HepG2 (cell line): Measurements from ENCODE around the gene ZNF23. TPM values are rescaled to one million over a fixed set of nuclear protein-coding genes. Genes with fewer than 3 reads are reported as not detected.

Experiments
- CAMTA2 ChIP-seq: sonication (generic); formaldehyde crosslinking; IDR thresholded peaks from 2 replicates; pipeline ENCODE4 v1.4.0; 2020; ENCODE audit warnings: mild to moderate bottlenecking, missing genetic modification reagents, borderline replicate concordance
- DMAP1 ChIP-seq: IDR thresholded peaks from 2 replicates; pipeline ENCODE4 v1.6.1; 2016
- DR1 ChIP-seq: sonication (generic); formaldehyde crosslinking; IDR thresholded peaks from 2 replicates; pipeline ENCODE4 v1.8.0; 2021; ENCODE audit warnings: mild to moderate bottlenecking, missing genetic modification reagents, inconsistent platforms
- NFYB ChIP-seq: sonication (generic); formaldehyde crosslinking; IDR thresholded peaks from 2 replicates; pipeline ENCODE4 v1.4.0; 2020; ENCODE audit warnings: missing genetic modification reagents
- POLR2A ChIP-seq, 2 experiments: IDR thresholded peaks; 2 replicates each; pipeline ENCODE4 v1.6.1; 2011; ENCODE audit warnings: low read depth in 2 of 2, low read length in 2 of 2, mild to moderate bottlenecking in 1 of 2, moderate library complexity in 1 of 2; ENCODE audit not compliant: insufficient read depth in 1 of 2
- SNRNP70 ChIP-seq: fragments of 200-400 bp; formaldehyde crosslinking; IDR thresholded peaks from 2 replicates; pipeline ENCODE4 v1.6.1; 2017; ENCODE audit warnings: mild to moderate bottlenecking, low read depth, low read length, moderate library complexity
- ZBTB7B ChIP-seq: sonication (generic); formaldehyde crosslinking; IDR thresholded peaks from 2 replicates; pipeline ENCODE4 v1.4.0; 2020; ENCODE audit warnings: missing genetic modification reagents
- ZEB1 ChIP-seq: IDR thresholded peaks from 2 replicates; pipeline ENCODE4 v1.6.1; 2012; ENCODE audit warnings: mild to moderate bottlenecking, low read depth, inconsistent platforms; ENCODE audit not compliant: insufficient replicate concordance
- ZMYM2 ChIP-seq: sonication (generic); formaldehyde crosslinking; IDR thresholded peaks from 2 replicates; pipeline ENCODE4 v1.8.0; 2022; ENCODE audit warnings: mild to moderate bottlenecking, missing genetic modification reagents
- ZNF296 ChIP-seq: sonication (generic); formaldehyde crosslinking; conservative IDR thresholded peaks from 2 replicates; pipeline ENCODE4 v1.5.0; 2020; ENCODE audit warnings: mild to moderate bottlenecking, missing genetic modification reagents
- ZNF326 ChIP-seq: sonication (generic); formaldehyde crosslinking; IDR thresholded peaks from 2 replicates; pipeline ENCODE4 v1.4.0; 2020; ENCODE audit warnings: missing genetic modification reagents, borderline replicate concordance
- ZNF382 ChIP-seq: sonication (generic); formaldehyde crosslinking; IDR thresholded peaks from 2 replicates; pipeline ENCODE4 v1.5.0; 2020; ENCODE audit warnings: missing genetic modification reagents, mild to moderate bottlenecking, borderline replicate concordance
- ZNF558 ChIP-seq: sonication (generic); formaldehyde crosslinking; IDR thresholded peaks from 2 replicates; pipeline ENCODE4 v1.9.0; 2022; ENCODE audit warnings: mild to moderate bottlenecking, missing genetic modification reagents, borderline replicate concordance
- ZNF724P ChIP-seq: sonication (generic); formaldehyde crosslinking; IDR thresholded peaks from 2 replicates; pipeline ENCODE4 v1.8.0; 2022; ENCODE audit warnings: missing genetic modification reagents, borderline replicate concordance
- polyA plus RNA-seq, 8 experiments: library from polyadenylated mRNA; depleted of rRNA in 3 of 8; stranded (reverse) in 7 of 8; unstranded in 1 of 8; fragments of >200 nt; fragmentation: Illumina TruSeq in 4 of 8; extraction: Trizol in 4 of 8; gene quantifications; 2 replicates each; pipeline versions ENCODE4 v1.2.1 to v1.2.3, GENCODE V29; 2011 to 2016; ENCODE audit warnings: low read depth in 4 of 8, missing spikeins in 1 of 8, mixed read lengths in 1 of 8; ENCODE audit not compliant: insufficient read depth in 1 of 8
- total RNA-seq, 5 experiments: library from RNA; depleted of rRNA; stranded (reverse); fragments of >200 nt; fragmentation: Illumina TruSeq; extraction: Trizol; gene quantifications; 2 replicates each; pipeline ENCODE4 v1.2.3, GENCODE V29; 2016; ENCODE audit warnings: low read depth in 1 of 5
- TF ChIP-seq, protein P1 (sequence below): sonication (generic); formaldehyde crosslinking; IDR thresholded peaks from 2 replicates; pipeline ENCODE4 v1.5.1; 2020; ENCODE audit warnings: mild to moderate bottlenecking, missing genetic modification reagents, moderate library complexity
- TF ChIP-seq, protein P2 (sequence below), 2 experiments: IDR thresholded peaks; 2 replicates each; pipeline ENCODE4 v1.6.1; 2011 to 2012; ENCODE audit warnings: low read length in 2 of 2, borderline replicate concordance in 1 of 2, low read depth in 1 of 2, mild to moderate bottlenecking in 1 of 2, moderate library complexity in 1 of 2
- TF ChIP-seq, protein P3 (sequence below): sonication (generic); formaldehyde crosslinking; IDR thresholded peaks from 2 replicates; pipeline ENCODE4 v1.4.0; 2020; ENCODE audit warnings: missing genetic modification reagents
- TF ChIP-seq, protein P4 (sequence below): sonication (generic); formaldehyde crosslinking; IDR thresholded peaks from 2 replicates; pipeline ENCODE4 v1.4.0; 2020; ENCODE audit warnings: missing genetic modification reagents

ZNF23 gene
- total and polyA plus RNA-seq, 2 of the 13 experiments (the other 11 are each of a cell fraction or from before 2014, with no cell fraction given): 8.6 to 12.2 TPM

DNA sequence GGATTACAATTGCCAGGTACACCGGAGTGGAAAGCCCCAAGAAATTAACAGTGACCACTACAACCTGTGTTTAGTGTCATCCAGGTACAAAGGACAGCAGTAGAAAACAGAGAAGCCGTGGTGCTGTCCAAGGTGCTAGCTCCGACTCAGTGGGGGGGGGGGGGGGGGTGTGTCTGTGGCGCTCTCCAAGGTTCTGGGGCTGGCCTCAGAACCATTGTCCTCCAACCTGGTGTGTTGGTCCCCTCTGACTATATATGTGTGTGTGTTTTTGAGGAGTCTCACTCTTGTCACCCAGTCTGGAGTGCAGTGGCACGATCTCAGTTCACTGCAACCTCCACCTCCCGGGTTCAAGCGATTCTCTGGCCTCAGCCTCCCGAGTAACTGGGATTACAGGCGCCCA, 5.8 kb upstream of the ZNF23 start (continued):
- TF ChIP-seq, protein P1, sequence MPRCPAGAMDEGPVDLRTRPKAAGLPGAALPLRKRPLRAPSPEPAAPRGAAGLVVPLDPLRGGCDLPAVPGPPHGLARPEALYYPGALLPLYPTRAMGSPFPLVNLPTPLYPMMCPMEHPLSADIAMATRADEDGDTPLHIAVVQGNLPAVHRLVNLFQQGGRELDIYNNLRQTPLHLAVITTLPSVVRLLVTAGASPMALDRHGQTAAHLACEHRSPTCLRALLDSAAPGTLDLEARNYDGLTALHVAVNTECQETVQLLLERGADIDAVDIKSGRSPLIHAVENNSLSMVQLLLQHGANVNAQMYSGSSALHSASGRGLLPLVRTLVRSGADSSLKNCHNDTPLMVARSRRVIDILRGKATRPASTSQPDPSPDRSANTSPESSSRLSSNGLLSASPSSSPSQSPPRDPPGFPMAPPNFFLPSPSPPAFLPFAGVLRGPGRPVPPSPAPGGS: peak; percentile 96
- TF ChIP-seq ZNF558 (CRISPR knock-in tag) (peak; percentile 77; the same call in 1 of the 2 replicates), ZBTB7B (CRISPR knock-in tag) (peak; percentile 60; the same call in 1 of the 2 replicates), ZNF382 (CRISPR knock-in tag) (no peak), CAMTA2 (CRISPR knock-in tag) (no peak; the same call in 1 of the 2 replicates), ZMYM2 (CRISPR knock-in tag) (no peak), DR1 (CRISPR knock-in tag) (peak; percentile 46; the same call in 1 of the 2 replicates), ZNF326 (CRISPR knock-in tag) (peak; percentile 68; the same call in 1 of the 2 replicates), NFYB (CRISPR knock-in tag) (no peak), POLR2A (IDR thresholded peaks at IDR 0.05; ENCODE audit: insufficient read depth in 1 of 2, low read depth in 2 of 2, low read length in 2 of 2) (no peak), ZNF296 (CRISPR knock-in tag) (peak; percentile 86), SNRNP70 (no peak), ZEB1 (no peak), DMAP1 (CRISPR knock-in tag) (no peak; the same call in 1 of the 2 replicates), ZNF724P (0 out of 2 replicates have a peak, but pooled peaks have one; percentile 70)
- TF ChIP-seq, protein P2, sequence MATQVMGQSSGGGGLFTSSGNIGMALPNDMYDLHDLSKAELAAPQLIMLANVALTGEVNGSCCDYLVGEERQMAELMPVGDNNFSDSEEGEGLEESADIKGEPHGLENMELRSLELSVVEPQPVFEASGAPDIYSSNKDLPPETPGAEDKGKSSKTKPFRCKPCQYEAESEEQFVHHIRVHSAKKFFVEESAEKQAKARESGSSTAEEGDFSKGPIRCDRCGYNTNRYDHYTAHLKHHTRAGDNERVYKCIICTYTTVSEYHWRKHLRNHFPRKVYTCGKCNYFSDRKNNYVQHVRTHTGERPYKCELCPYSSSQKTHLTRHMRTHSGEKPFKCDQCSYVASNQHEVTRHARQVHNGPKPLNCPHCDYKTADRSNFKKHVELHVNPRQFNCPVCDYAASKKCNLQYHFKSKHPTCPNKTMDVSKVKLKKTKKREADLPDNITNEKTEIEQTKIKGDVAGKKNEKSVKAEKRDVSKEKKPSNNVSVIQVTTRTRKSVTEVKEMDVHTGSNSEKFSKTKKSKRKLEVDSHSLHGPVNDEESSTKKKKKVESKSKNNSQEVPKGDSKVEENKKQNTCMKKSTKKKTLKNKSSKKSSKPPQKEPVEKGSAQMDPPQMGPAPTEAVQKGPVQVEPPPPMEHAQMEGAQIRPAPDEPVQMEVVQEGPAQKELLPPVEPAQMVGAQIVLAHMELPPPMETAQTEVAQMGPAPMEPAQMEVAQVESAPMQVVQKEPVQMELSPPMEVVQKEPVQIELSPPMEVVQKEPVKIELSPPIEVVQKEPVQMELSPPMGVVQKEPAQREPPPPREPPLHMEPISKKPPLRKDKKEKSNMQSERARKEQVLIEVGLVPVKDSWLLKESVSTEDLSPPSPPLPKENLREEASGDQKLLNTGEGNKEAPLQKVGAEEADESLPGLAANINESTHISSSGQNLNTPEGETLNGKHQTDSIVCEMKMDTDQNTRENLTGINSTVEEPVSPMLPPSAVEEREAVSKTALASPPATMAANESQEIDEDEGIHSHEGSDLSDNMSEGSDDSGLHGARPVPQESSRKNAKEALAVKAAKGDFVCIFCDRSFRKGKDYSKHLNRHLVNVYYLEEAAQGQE (IDR thresholded peaks at IDR 0.05; ENCODE audit: borderline replicate concordance in 1 of 2, low read depth in 1 of 2, low read length in 2 of 2): peak; percentile 92 to 98
- TF ChIP-seq, protein P3, sequence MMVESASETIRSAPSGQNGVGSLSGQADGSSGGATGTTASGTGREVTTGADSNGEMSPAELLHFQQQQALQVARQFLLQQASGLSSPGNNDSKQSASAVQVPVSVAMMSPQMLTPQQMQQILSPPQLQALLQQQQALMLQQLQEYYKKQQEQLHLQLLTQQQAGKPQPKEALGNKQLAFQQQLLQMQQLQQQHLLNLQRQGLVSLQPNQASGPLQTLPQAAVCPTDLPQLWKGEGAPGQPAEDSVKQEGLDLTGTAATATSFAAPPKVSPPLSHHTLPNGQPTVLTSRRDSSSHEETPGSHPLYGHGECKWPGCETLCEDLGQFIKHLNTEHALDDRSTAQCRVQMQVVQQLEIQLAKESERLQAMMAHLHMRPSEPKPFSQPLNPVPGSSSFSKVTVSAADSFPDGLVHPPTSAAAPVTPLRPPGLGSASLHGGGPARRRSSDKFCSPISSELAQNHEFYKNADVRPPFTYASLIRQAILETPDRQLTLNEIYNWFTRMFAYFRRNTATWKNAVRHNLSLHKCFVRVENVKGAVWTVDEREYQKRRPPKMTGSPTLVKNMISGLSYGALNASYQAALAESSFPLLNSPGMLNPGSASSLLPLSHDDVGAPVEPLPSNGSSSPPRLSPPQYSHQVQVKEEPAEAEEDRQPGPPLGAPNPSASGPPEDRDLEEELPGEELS (CRISPR knock-in tag): peak; percentile 68
- TF ChIP-seq, protein P4, sequence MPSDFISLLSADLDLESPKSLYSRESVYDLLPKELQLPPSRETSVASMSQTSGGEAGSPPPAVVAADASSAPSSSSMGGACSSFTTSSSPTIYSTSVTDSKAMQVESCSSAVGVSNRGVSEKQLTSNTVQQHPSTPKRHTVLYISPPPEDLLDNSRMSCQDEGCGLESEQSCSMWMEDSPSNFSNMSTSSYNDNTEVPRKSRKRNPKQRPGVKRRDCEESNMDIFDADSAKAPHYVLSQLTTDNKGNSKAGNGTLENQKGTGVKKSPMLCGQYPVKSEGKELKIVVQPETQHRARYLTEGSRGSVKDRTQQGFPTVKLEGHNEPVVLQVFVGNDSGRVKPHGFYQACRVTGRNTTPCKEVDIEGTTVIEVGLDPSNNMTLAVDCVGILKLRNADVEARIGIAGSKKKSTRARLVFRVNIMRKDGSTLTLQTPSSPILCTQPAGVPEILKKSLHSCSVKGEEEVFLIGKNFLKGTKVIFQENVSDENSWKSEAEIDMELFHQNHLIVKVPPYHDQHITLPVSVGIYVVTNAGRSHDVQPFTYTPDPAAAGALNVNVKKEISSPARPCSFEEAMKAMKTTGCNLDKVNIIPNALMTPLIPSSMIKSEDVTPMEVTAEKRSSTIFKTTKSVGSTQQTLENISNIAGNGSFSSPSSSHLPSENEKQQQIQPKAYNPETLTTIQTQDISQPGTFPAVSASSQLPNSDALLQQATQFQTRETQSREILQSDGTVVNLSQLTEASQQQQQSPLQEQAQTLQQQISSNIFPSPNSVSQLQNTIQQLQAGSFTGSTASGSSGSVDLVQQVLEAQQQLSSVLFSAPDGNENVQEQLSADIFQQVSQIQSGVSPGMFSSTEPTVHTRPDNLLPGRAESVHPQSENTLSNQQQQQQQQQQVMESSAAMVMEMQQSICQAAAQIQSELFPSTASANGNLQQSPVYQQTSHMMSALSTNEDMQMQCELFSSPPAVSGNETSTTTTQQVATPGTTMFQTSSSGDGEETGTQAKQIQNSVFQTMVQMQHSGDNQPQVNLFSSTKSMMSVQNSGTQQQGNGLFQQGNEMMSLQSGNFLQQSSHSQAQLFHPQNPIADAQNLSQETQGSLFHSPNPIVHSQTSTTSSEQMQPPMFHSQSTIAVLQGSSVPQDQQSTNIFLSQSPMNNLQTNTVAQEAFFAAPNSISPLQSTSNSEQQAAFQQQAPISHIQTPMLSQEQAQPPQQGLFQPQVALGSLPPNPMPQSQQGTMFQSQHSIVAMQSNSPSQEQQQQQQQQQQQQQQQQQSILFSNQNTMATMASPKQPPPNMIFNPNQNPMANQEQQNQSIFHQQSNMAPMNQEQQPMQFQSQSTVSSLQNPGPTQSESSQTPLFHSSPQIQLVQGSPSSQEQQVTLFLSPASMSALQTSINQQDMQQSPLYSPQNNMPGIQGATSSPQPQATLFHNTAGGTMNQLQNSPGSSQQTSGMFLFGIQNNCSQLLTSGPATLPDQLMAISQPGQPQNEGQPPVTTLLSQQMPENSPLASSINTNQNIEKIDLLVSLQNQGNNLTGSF: peak; percentile 97; the same call in 1 of the 2 replicates
